GM21360 (cell line): Measurements from ENCODE around the gene PON3.
A peak's percentile ranks its signal among the peaks of the same experiment; 100 is the strongest.

Experiments used
- ATAC-seq: cut with Tn5 transposase; IDR thresholded peaks from one replicate; pipeline ENCODE4 v1.9.1; 2021; ENCODE audit warnings: mild to moderate bottlenecking, moderate library complexity; ENCODE audit not compliant: unreplicated experiment

Gene PON3

GRCh38 chr7:95342642-95343307, 53.4 kb downstream of the PON3 start:
- no peak for ATAC-seq

GRCh38 chr7:95342029-95342428, 54.1 kb downstream of the PON3 start:
- ATAC-seq, result no peak

GRCh38 chr7:95340491-95340890, 55.7 kb downstream of the PON3 start:
- ATAC-seq, result peak; percentile 68

- no peak for ATAC-seq
Observed at GRCh38 chr7:95338832-95339231, 57.3 kb downstream of the PON3 start.

GRCh38 chr7:95335093-95335492, 61.1 kb downstream of the PON3 start:
- no peak for ATAC-seq

- ATAC-seq, result no peak
Observed at GRCh38 chr7:95334447-95334846, 61.7 kb downstream of the PON3 start.

GRCh38 chr7:95330961-95331337, 65.2 kb downstream of the PON3 start:
- ATAC-seq, result peak; percentile 27

GRCh38 chr7:95330204-95330960, 65.8 kb downstream of the PON3 start:
- ATAC-seq, result peak; percentile 96

- no peak for ATAC-seq
Observed at GRCh38 chr7:95327356-95327755, 68.8 kb downstream of the PON3 start.

GRCh38 chr7:95324431-95324830, 71.7 kb downstream of the PON3 start, which contains the start of gene PON1:
TSS of gene PON1 (minus strand) at chr7:95324532. CDS start at chr7:95324475, 57 bp downstream.
- no peak for ATAC-seq

GRCh38 chr7:95323410-95324129, 72.6 kb downstream of the PON3 start:
- no peak for ATAC-seq

- ATAC-seq, result no peak
Observed at GRCh38 chr7:95322854-95323253, 73.3 kb downstream of the PON3 start.

GRCh38 chr7:95322396-95322795, 73.8 kb downstream of the PON3 start:
- ATAC-seq, result no peak

GRCh38 chr7:95321720-95322119, 74.5 kb downstream of the PON3 start:
- no peak for ATAC-seq

- no peak for ATAC-seq
Observed at GRCh38 chr7:95320651-95321050, 75.5 kb downstream of the PON3 start.

- no peak for ATAC-seq
Observed at GRCh38 chr7:95319570-95319969, 76.6 kb downstream of the PON3 start.

GRCh38 chr7:95318501-95319100, 77.6 kb downstream of the PON3 start:
- no peak for ATAC-seq

- no peak for ATAC-seq
Observed at GRCh38 chr7:95317966-95318365, 78.2 kb downstream of the PON3 start.

- ATAC-seq, result no peak
Observed at GRCh38 chr7:95317546-95317945, 78.6 kb downstream of the PON3 start.

GRCh38 chr7:95316588-95316987, 79.6 kb downstream of the PON3 start:
- peak; percentile 91 for ATAC-seq

- ATAC-seq, result no peak
Observed at GRCh38 chr7:95312561-95312960, 83.6 kb downstream of the PON3 start.
